HEK293 (cell line): ENCODE results near the gene KCNK4.

Experiments used
- CTCF ChIP-seq: fragments of 450-650 bp; formaldehyde crosslinking; IDR thresholded peaks from 2 replicates; pipeline ENCODE4 v1.5.1; 2016; ENCODE audit warnings: missing biosample characterization, missing genetic modification characterization
- KLF1 ChIP-seq: fragments of 450-650 bp; formaldehyde crosslinking; IDR thresholded peaks from 2 replicates; pipeline ENCODE4 v1.5.1; 2016; ENCODE audit warnings: missing biosample characterization, missing genetic modification characterization
- REPIN1 ChIP-seq: fragments of 450-650 bp; formaldehyde crosslinking; IDR thresholded peaks from 2 replicates; pipeline ENCODE4 v1.5.1; 2017; ENCODE audit warnings: missing biosample characterization, missing genetic modification characterization, low read depth
- YY1 ChIP-seq: fragments of 450-650 bp; formaldehyde crosslinking; IDR thresholded peaks from 2 replicates; pipeline ENCODE4 v1.5.1; 2018; ENCODE audit warnings: missing biosample characterization, missing genetic modification characterization
- ZNF280D ChIP-seq: fragments of 450-650 bp; formaldehyde crosslinking; IDR thresholded peaks from 2 replicates; pipeline ENCODE4 v1.5.1; 2016; ENCODE audit warnings: missing biosample characterization, missing genetic modification characterization
- ZNF37A ChIP-seq: fragments of 450-650 bp; IDR thresholded peaks from 2 replicates; pipeline ENCODE4 v1.5.1; 2018; ENCODE audit warnings: missing biosample characterization, missing genetic modification characterization
- ZNF416 ChIP-seq: fragments of 450-650 bp; formaldehyde crosslinking; IDR thresholded peaks from 2 replicates; pipeline ENCODE4 v1.5.1; 2016; ENCODE audit warnings: missing biosample characterization, missing genetic modification characterization
- ZNF530 ChIP-seq: fragments of 450-650 bp; formaldehyde crosslinking; IDR thresholded peaks from 2 replicates; pipeline ENCODE4 v1.5.1; 2016; ENCODE audit warnings: low read depth, missing biosample characterization, missing genetic modification characterization
- ZNF580 ChIP-seq: fragments of 450-650 bp; formaldehyde crosslinking; IDR thresholded peaks from 2 replicates; pipeline ENCODE4 v1.5.1; 2016; ENCODE audit warnings: missing biosample characterization, missing genetic modification characterization

GRCh38 chr11:64296236-64296635, 5.1 kb downstream of the KCNK4 start:
- TF ChIP-seq YY1 (tag by site-specific recombination) (no peak), REPIN1 (tag by site-specific recombination) (no peak), CTCF (tag by site-specific recombination) (no peak), ZNF416 (tag by site-specific recombination) (no peak), ZNF580 (no peak), KLF1 (tag by site-specific recombination) (no peak), ZNF37A (no peak), ZNF280D (no peak), ZNF530 (no peak)
